Breast epithelium (tissue), 3 donors: ENCODE measurements around the gene ATP12A.

Experiments used
- POLR2A ChIP-seq: fragments of 450-650 bp; IDR thresholded peaks from one replicate; pipeline ENCODE4 v1.6.1; 2016; ENCODE audit warnings: antibody characterized with exemption, mild to moderate bottlenecking, moderate library complexity
- POLR2AphosphoS5 ChIP-seq, 3 donors: sonication (generic); formaldehyde crosslinking; IDR thresholded peaks; one replicate each; pipeline ENCODE4 v1.6.1; 2017; ENCODE audit warnings: antibody characterized with exemption in 3 of 3
- TF ChIP-seq, protein P1 (sequence below), 3 donors: fragments of 450-650 bp; IDR thresholded peaks; one replicate each; pipeline ENCODE4 v1.5.1; 2016 to 2017; ENCODE audit warnings: antibody characterized with exemption in 3 of 3, mild to moderate bottlenecking in 3 of 3, moderate library complexity in 3 of 3

DNA sequence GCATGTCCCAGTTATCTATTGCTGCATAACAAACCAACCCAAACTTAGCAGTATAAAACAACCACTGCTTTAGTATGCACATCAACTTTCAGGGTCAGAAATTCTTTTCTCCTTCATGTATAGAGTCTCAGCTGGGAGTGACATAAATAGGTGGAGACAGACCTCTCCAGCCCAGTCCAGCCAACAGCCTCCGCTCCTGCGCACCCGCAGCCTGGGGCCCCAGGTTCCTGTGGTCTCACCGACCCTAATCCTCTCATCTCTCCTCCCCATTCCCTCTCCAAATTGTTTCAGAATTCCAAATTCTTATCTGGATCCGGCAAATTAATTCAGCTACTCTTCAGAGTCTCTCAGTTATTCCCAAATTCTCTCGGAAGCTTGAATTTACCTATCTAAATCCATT, 522 bp upstream of the ATP12A start:
- no peak for TF ChIP-seq POLR2A
- TF ChIP-seq POLR2AphosphoS5 (IDR thresholded peaks at IDR 0.05) = no peak
- TF ChIP-seq, protein P1, sequence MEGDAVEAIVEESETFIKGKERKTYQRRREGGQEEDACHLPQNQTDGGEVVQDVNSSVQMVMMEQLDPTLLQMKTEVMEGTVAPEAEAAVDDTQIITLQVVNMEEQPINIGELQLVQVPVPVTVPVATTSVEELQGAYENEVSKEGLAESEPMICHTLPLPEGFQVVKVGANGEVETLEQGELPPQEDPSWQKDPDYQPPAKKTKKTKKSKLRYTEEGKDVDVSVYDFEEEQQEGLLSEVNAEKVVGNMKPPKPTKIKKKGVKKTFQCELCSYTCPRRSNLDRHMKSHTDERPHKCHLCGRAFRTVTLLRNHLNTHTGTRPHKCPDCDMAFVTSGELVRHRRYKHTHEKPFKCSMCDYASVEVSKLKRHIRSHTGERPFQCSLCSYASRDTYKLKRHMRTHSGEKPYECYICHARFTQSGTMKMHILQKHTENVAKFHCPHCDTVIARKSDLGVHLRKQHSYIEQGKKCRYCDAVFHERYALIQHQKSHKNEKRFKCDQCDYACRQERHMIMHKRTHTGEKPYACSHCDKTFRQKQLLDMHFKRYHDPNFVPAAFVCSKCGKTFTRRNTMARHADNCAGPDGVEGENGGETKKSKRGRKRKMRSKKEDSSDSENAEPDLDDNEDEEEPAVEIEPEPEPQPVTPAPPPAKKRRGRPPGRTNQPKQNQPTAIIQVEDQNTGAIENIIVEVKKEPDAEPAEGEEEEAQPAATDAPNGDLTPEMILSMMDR (IDR thresholded peaks at IDR 0.05) = no peak
